ENCODE measurements around the gene MYH4.

MYH4 gene

GRCh38 chr17:10421900-10422542 lies 47.3 kb downstream of the MYH4 start, which contains the start of gene MYH8:
TSS of gene MYH8 (minus strand) at chr17:10421950. CDS start at chr17:10420227, 1,723 bp downstream.
- FAIRE-seq (no peak), DNase-seq (ENCODE audit: low spot score) (no peak)

GRCh38 chr17:10421211-10421610 lies 48.1 kb downstream of the MYH4 start:
- no peak for DNase-seq (ENCODE audit: low spot score)
- no peak for FAIRE-seq

GRCh38 chr17:10420811-10421210 lies 48.5 kb downstream of the MYH4 start:
- no peak for DNase-seq (ENCODE audit: low spot score)
- no peak for FAIRE-seq

GRCh38 chr17:10417431-10417830 lies 51.9 kb downstream of the MYH4 start:
- no peak for FAIRE-seq
- no peak for DNase-seq (ENCODE audit: low spot score)

GRCh38 chr17:10415161-10415560 lies 54.2 kb downstream of the MYH4 start:
- no peak for DNase-seq (ENCODE audit: low spot score)
- no peak for FAIRE-seq

GRCh38 chr17:10403589-10403988 lies 65.8 kb downstream of the MYH4 start:
- no peak for FAIRE-seq
- no peak for DNase-seq (ENCODE audit: low spot score)

GRCh38 chr17:10398352-10398751 lies 71.0 kb downstream of the MYH4 start:
- FAIRE-seq: no peak

GRCh38 chr17:10396524-10397163 lies 72.7 kb downstream of the MYH4 start:
- no peak for FAIRE-seq
- DNase-seq (ENCODE audit: low spot score): no peak

More at GRCh38 chr17:10398352-10398751, 71.0 kb downstream of the MYH4 start:
- DNase-seq (ENCODE audit: low spot score): no peak

- FAIRE-seq (no peak), DNase-seq (ENCODE audit: low spot score) (no peak)
Measured at GRCh38 chr17:10394201-10394887, 75.0 kb downstream of the MYH4 start.
